Suppressor macrophage treated with lipopolysaccharide for 4 hours (primary cell): ENCODE data around the gene EMP1.

Experiments
- DNase-seq: peaks from one replicate; pipeline ENCODE4 v3.0.0-alpha.2; 2020

EMP1 gene

GRCh38 chr12:13198241-13198640, 1.7 kb downstream of the EMP1 start:
- DNase-seq = no peak

- no peak for DNase-seq
Observed at GRCh38 chr12:13198876-13199275, 2.4 kb downstream of the EMP1 start.

GRCh38 chr12:13199592-13199991, 3.1 kb downstream of the EMP1 start:
- no peak for DNase-seq

- no peak for DNase-seq
Observed at GRCh38 chr12:13200841-13201240, 4.3 kb downstream of the EMP1 start.

- DNase-seq = no peak
Observed at GRCh38 chr12:13203034-13203922, 6.8 kb downstream of the EMP1 start.

GRCh38 chr12:13204428-13204827, 7.9 kb downstream of the EMP1 start:
- DNase-seq = no peak

GRCh38 chr12:13205809-13206559, 9.5 kb downstream of the EMP1 start:
- peak; percentile 85 for DNase-seq

- no peak for DNase-seq
Observed at GRCh38 chr12:13206560-13206897, 10.0 kb downstream of the EMP1 start.

GRCh38 chr12:13208533-13209435, 12.3 kb downstream of the EMP1 start:
- peak; percentile 63 for DNase-seq

- DNase-seq = peak; percentile 70
Observed at GRCh38 chr12:13209436-13210235, 13.1 kb downstream of the EMP1 start.

- no peak for DNase-seq
Observed at GRCh38 chr12:13210236-13211190, 14.0 kb downstream of the EMP1 start.

GRCh38 chr12:13211191-13211858, 14.8 kb downstream of the EMP1 start:
- DNase-seq = no peak

- DNase-seq = peak; percentile 78
Observed at GRCh38 chr12:13211859-13212664, 15.5 kb downstream of the EMP1 start.

- DNase-seq = no peak
Observed at GRCh38 chr12:13215056-13215455, 18.5 kb downstream of the EMP1 start.

- no peak for DNase-seq
Observed at GRCh38 chr12:13218641-13219040, 22.1 kb downstream of the EMP1 start.

- DNase-seq = no peak
Observed at GRCh38 chr12:13219320-13219719, 22.8 kb downstream of the EMP1 start.

- DNase-seq = no peak
Observed at GRCh38 chr12:13220838-13221237, 24.3 kb downstream of the EMP1 start.

- no peak for DNase-seq
Observed at GRCh38 chr12:13222076-13222475, 25.6 kb downstream of the EMP1 start.

- no peak for DNase-seq
Observed at GRCh38 chr12:13223179-13223804, 26.8 kb downstream of the EMP1 start.
